K562 (cell line): ENCODE results near the gene GLI3. TPM values are rescaled to one million over a fixed set of nuclear protein-coding genes. Genes with fewer than 3 reads are reported as not detected.

Source experiments
- ATAC-seq: fragments of 200-7000 bp; cut with Tn5 transposase; 3 replicates; pipeline ENCODE4 v1.9.1; 2020; ENCODE audit warnings: moderate library complexity
- BruUV-seq: library from RNA; stranded (reverse); fragments of 400-500 nt; replicated peaks from 2 replicates; lab custom pipeline; 2021; lab: Mats Ljungman, UMichigan
- CTCF ChIA-PET: fragments of 300-600 bp; formaldehyde crosslinking; extraction: SDS; loops from one replicate; lab custom pipeline; 2021; ENCODE audit warnings: low intra/inter-chr PET ratio; lab: Yijun Ruan, JAX
- POLR2A ChIA-PET: fragments of 300-600, 350-650 bp; sonication (Branson Sonifier 250); formaldehyde crosslinking; extraction: SDS; loops from one replicate; lab custom pipeline; 2021; ENCODE audit warnings: antibody characterized with exemption, inconsistent platforms; lab: Yijun Ruan, JAX
- DNase-seq, 4 experiments: peaks; one replicate each; pipeline versions ENCODE4 v3.0.0 to v3.0.0-alpha.2; 2011 to 2018; ENCODE audit warnings: low spot score in 3 of 4, mixed read lengths in 3 of 4; ENCODE audit errors: extremely low read depth in 1 of 4
- FAIRE-seq: peaks from 2 replicates; lab custom pipeline; 2011; peaks lifted over from hg19 to GRCh38; lab: Jason Lieb, UNC
- H2AFZ ChIP-seq: 2 replicates; pipeline ENCODE4 v1.6.0; 2011; ENCODE audit warnings: low read depth, low read length, control low read depth, inconsistent platforms
- H3K27ac ChIP-seq: fragments of 200-600 bp; 3 replicates; pipeline ENCODE4 v1.8.0; 2011; ENCODE audit warnings: low read depth, mild to moderate bottlenecking, control low read depth, inconsistent platforms, low read length, moderate library complexity, mixed read lengths; ENCODE audit errors: extremely low read depth
- H3K27me3 ChIP-seq, 2 experiments: fragments of 300-600 bp in 1 of 2; 2 replicates in 1 of 2; 3 replicates in 1 of 2; pipeline versions ENCODE4 v1.6.0 to v1.8.0; 2011; ENCODE audit warnings: inconsistent platforms in 2 of 2, low read length in 2 of 2, mild to moderate bottlenecking in 1 of 2, mixed read lengths in 1 of 2, moderate library complexity in 1 of 2; ENCODE audit not compliant: control insufficient read depth in 2 of 2, insufficient read depth in 2 of 2
- H3K36me3 ChIP-seq: fragments of 300-600 bp; 3 replicates; pipeline ENCODE4 v1.8.0; 2011; ENCODE audit warnings: mild to moderate bottlenecking, low read length, inconsistent platforms; ENCODE audit not compliant: control insufficient read depth, insufficient read depth
- H3K4me1 ChIP-seq, 2 experiments: fragments of 200-600 bp in 1 of 2; replicated peaks in 1 of 2; 2 replicates in 1 of 2; 3 replicates in 1 of 2; pipeline versions ENCODE4 v1.5.1 to v1.8.0; 2011; ENCODE audit warnings: inconsistent platforms in 2 of 2, low read length in 2 of 2, mild to moderate bottlenecking in 1 of 2, mixed read lengths in 1 of 2, moderate library complexity in 1 of 2; ENCODE audit not compliant: control insufficient read depth in 2 of 2, insufficient read depth in 2 of 2
- H3K4me2 ChIP-seq: 2 replicates; pipeline ENCODE4 v1.6.1; 2011; ENCODE audit warnings: low read length, control low read depth, inconsistent platforms, mixed read lengths; ENCODE audit not compliant: insufficient read depth
- H3K4me3 ChIP-seq: fragments of 200-600 bp; sonication (generic), shearing (Covaris generic); 2 replicates; pipeline ENCODE4 v1.5.1; 2016; ENCODE audit warnings: control low read depth, inconsistent platforms
- H3K79me2 ChIP-seq: fragments of 200-600 bp; 3 replicates; pipeline ENCODE4 v1.8.0; 2011; ENCODE audit warnings: low read length, inconsistent platforms; ENCODE audit not compliant: control insufficient read depth, insufficient read depth
- H3K9ac ChIP-seq, 2 experiments: 2 replicates each; pipeline versions ENCODE4 v1.6.0 to v1.6.1; 2011; ENCODE audit warnings: low read depth in 2 of 2, low read length in 2 of 2, control low read depth in 1 of 2, inconsistent platforms in 1 of 2, mild to moderate bottlenecking in 1 of 2, mixed read lengths in 1 of 2; ENCODE audit not compliant: insufficient read depth in 1 of 2
- H3K9me1 ChIP-seq: one replicate; pipeline ENCODE4 v1.6.0; 2011; ENCODE audit warnings: inconsistent platforms, mild to moderate bottlenecking, low read length, moderate library complexity; ENCODE audit not compliant: control insufficient read depth, insufficient read depth
- H3K9me3 ChIP-seq: replicated peaks from 2 replicates; pipeline ENCODE4 v1.5.1; 2011; ENCODE audit warnings: low read depth, low read length, inconsistent platforms; ENCODE audit not compliant: control insufficient read depth, insufficient read depth
- H4K20me1 ChIP-seq: replicated peaks from 2 replicates; pipeline ENCODE4 v1.6.1; 2011; ENCODE audit warnings: low read length, inconsistent platforms, mixed read lengths; ENCODE audit not compliant: control insufficient read depth, insufficient read depth
- CUX1 ChIP-seq: fragments of 200-800 bp; sonication (Bioruptor generic); IDR thresholded peaks from 2 replicates; pipeline ENCODE4 v1.6.1; 2016; ENCODE audit warnings: missing genetic modification characterization, missing compliant biosample characterization
- HDAC2 ChIP-seq: fragments of 450-650 bp; IDR thresholded peaks from 2 replicates; pipeline ENCODE4 v1.6.1; 2016; ENCODE audit warnings: mild to moderate bottlenecking
- HES1 ChIP-seq: fragments of 450-650 bp; IDR thresholded peaks from 2 replicates; pipeline ENCODE4 v1.6.1; 2016; ENCODE audit warnings: low read depth, mild to moderate bottlenecking, moderate library complexity
- HLTF ChIP-seq: fragments of 450-650 bp; IDR thresholded peaks from 2 replicates; pipeline ENCODE4 v1.6.1; 2016
- XRCC5 ChIP-seq: fragments of 200-400 bp; formaldehyde crosslinking; IDR thresholded peaks from 2 replicates; pipeline ENCODE4 v1.6.1; 2017; ENCODE audit warnings: low read depth, mild to moderate bottlenecking, low read length
- ZBTB12 ChIP-seq: fragments of 250-450 bp; sonication (Bioruptor Pico); IDR thresholded peaks from 2 replicates; pipeline ENCODE4 v1.4.0; 2020
- WGBS: fragments of 100-300 bp; shearing (Covaris generic); methylation state at CpG from one replicate; pipeline ENCODE4 v1.1.6; 2016; ENCODE audit warnings: low coverage, mixed read lengths; ENCODE audit not compliant: insufficient coverage; ENCODE audit errors: missing lambda C conversion rate; 5-methylcytosine and 5-hydroxymethylcytosine counted together
- in situ Hi-C: fragments of 300-500 bp; cut with MboI; formaldehyde crosslinking; loops from 4 replicates; pipeline ENCODE4 v1.15.0; 2018; ENCODE audit warnings: inconsistent platforms, mixed read lengths
- intact Hi-C: fragments of 100-400 bp; cut with micrococcal nuclease; formaldehyde crosslinking; loops from 2 replicates; pipeline ENCODE4 v1.14.2; 2022
- polyA plus RNA-seq, 8 experiments: library from polyadenylated mRNA; depleted of rRNA in 4 of 8; stranded (reverse) in 5 of 8; unstranded in 3 of 8; fragments of >200 nt; fragmentation: Nextera tagmentation in 2 of 8; fragmentation: Illumina TruSeq in 1 of 8; extraction: Ambion mirVana in 2 of 8; extraction: Trizol in 1 of 8; gene quantifications; 2 replicates each; pipeline versions ENCODE4 v1.2.1 to v1.2.3, GENCODE V29; 2011 to 2014; ENCODE audit warnings: inconsistent platforms in 1 of 8, missing spikeins in 1 of 8
- total RNA-seq, 7 experiments: library from RNA; depleted of rRNA in 6 of 7; stranded (reverse); fragments of >200 nt in 6 of 7; fragmentation: Illumina TruSeq in 2 of 7; extraction: Trizol in 2 of 7; gene quantifications; 2 replicates each; pipeline versions ENCODE4 v1.2.1 to v1.2.3, GENCODE V29; 2011 to 2021; ENCODE audit warnings: low replicate concordance in 1 of 7
- TF ChIP-seq, protein P1 (sequence below): fragments of 250-450 bp; sonication (Bioruptor Pico); IDR thresholded peaks from 2 replicates; pipeline ENCODE4 v1.9.0; 2021; ENCODE audit warnings: mild to moderate bottlenecking

The GLI3 gene
- total and polyA plus RNA-seq, 9 of the 15 experiments (the other 6 are each of a cell fraction or from before 2014, with no cell fraction given), result 0.01 to 0.18 (median 0.07) TPM; not detected in 6

DNA sequence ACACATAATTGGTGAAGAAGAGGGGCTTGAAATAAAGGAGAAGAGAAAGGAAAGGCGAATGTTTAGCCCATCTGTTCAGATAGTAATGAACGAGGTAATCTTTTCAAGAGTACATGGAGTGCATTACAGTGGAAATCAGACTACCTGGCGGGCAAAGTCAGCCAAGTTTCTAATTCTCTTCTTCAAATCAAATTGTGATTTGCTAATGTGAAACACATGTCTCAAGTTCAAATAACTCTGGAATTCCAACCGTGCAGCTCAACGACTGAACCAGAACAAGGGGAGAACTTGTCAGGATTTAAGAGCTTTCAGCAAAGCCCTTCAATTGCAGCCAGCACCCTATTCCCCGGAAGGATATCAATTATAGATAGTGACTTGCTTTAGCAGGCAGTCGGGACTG is 216.9 kb downstream of the GLI3 start:
- no peak overlapping the region for H3K4me2 ChIP-seq
- TF ChIP-seq HDAC2 (no peak), ZBTB12 (CRISPR knock-in tag) (no peak), HES1 (no peak), CUX1 (CRISPR knock-in tag) (no peak), XRCC5 (no peak), HLTF (no peak)
- TF ChIP-seq, protein P1, sequence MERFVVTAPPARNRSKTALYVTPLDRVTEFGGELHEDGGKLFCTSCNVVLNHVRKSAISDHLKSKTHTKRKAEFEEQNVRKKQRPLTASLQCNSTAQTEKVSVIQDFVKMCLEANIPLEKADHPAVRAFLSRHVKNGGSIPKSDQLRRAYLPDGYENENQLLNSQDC (CRISPR knock-in tag), result no peak
- CTCF ChIA-PET, result no interaction called here
- no peak overlapping the region for H3K9ac ChIP-seq
- DNase-seq, result no peak
- no peak for ATAC-seq
- peaks cover 0 to 10% of the 10 kb centered on the region in 2 experiments; a peak in 2 of 5 replicates for H3K27me3 ChIP-seq
- intact Hi-C loops, result no loop called here
- no peaks in the 10 kb centered on the region for H3K9me3 ChIP-seq
- H4K20me1 ChIP-seq, result no peaks in the 10 kb centered on the region
- in situ Hi-C loops, result no loop called here
- no peak overlapping the region for H3K27ac ChIP-seq
- POLR2A ChIA-PET, result interaction anchor here (0.6 kb wide), 1 partner anchor 423 kb away, joined by 3 read pairs; no protein-coding TSS in a partner anchor
- H3K9me1 ChIP-seq, result no peaks in the 10 kb centered on the region
- H3K4me3 ChIP-seq, result no peak overlapping the region
- H3K79me2 ChIP-seq, result no peaks in the 10 kb centered on the region
- BruUV-seq, result no TSS peak
- 0% methylated on average over 7 of the region's 7 CpGs for WGBS
- H2AFZ ChIP-seq, result no peak overlapping the region
- H3K4me1 ChIP-seq, result no peaks in the 10 kb centered on the region
- FAIRE-seq, result no peak
- H3K36me3 ChIP-seq, result no peaks in the 10 kb centered on the region
